ENCODE measurements around the gene DMGDH. TPM values are rescaled to one million over a fixed set of nuclear protein-coding genes. Genes with fewer than 3 reads are reported as not detected.
A peak's percentile ranks its signal among the peaks of the same experiment; 100 is the strongest.

The DMGDH gene
- total RNA-seq, 2 experiments from 2014 or later: 0.45 to 1.3 TPM

DNA sequence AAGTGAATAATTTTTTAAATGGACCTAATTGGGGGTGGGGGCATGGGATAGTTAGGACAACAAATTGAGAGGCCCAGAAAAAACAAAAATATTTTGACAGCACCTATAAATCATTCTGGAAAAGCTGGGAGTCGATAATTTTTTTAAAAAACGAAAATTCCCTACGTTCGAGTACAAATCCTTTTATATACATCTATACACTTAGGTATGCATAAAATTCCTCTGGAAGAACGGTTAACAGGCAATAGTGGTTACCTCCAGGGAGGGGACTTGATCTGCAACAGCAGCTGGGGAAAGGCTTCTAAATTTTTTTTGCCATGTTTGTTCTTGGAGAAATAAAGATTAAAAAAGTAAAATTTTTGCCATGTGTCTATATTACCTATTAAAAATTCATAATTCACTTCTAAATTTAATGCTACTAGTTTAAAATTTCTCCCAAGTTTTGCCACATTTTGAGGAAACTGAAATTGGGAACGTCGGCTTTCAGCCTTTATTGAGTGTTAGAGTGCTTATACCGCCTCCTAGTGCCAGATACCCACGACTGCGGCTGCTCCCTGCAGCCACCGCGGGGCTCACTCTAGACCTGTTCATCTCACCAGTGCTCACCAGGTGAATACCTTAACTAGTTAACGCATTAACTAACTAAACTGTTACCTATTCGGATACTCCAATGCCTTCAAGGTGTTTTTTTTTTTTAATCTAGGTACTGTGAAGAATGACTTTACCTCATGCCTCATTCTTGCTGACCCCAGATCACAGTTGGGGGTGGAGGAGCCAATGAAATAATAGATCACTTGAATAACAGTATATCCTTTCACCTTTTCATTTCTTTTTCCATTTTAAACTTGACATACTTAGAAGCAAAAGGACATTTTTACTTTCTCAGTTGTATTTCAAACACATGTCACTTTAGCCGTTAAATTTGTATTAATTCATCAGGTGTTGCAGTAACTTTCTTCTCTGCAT is 40.3 kb upstream of the DMGDH start:
- intact Hi-C loops (cut with micrococcal nuclease): loop anchor here (5.0 kb wide), 1 partner anchor 88 kb away; no protein-coding TSS in a partner anchor
- no peaks in the 10 kb centered on the region for H3K36me3 Mint-ChIP-seq (ENCODE audit: low read depth)
- DNase-seq (peak; percentile 68), ATAC-seq (peak; percentile 75)
- no peaks in the 10 kb centered on the region for H3K9me3 Mint-ChIP-seq
- no peak overlapping the region for H3K27ac Mint-ChIP-seq
- ChIA-PET CTCF (interaction anchor here (0.6 to 5.7 kb wide), 8 partner anchors 15 to 134 kb away, joined by 3 to 100 read pairs (median 3); no protein-coding TSS in a partner anchor), POLR2A (no interaction called here)
- TF ChIP-seq, protein P1, sequence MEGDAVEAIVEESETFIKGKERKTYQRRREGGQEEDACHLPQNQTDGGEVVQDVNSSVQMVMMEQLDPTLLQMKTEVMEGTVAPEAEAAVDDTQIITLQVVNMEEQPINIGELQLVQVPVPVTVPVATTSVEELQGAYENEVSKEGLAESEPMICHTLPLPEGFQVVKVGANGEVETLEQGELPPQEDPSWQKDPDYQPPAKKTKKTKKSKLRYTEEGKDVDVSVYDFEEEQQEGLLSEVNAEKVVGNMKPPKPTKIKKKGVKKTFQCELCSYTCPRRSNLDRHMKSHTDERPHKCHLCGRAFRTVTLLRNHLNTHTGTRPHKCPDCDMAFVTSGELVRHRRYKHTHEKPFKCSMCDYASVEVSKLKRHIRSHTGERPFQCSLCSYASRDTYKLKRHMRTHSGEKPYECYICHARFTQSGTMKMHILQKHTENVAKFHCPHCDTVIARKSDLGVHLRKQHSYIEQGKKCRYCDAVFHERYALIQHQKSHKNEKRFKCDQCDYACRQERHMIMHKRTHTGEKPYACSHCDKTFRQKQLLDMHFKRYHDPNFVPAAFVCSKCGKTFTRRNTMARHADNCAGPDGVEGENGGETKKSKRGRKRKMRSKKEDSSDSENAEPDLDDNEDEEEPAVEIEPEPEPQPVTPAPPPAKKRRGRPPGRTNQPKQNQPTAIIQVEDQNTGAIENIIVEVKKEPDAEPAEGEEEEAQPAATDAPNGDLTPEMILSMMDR (IDR thresholded peaks at IDR 0.05): peak; percentile 85
- H3K27me3 Mint-ChIP-seq: peaks cover 36% of the 10 kb centered on the region
- H3K4me1 Mint-ChIP-seq (ENCODE audit: low read depth): no peaks in the 10 kb centered on the region
- no peak overlapping the region for H3K4me3 Mint-ChIP-seq

DNA sequence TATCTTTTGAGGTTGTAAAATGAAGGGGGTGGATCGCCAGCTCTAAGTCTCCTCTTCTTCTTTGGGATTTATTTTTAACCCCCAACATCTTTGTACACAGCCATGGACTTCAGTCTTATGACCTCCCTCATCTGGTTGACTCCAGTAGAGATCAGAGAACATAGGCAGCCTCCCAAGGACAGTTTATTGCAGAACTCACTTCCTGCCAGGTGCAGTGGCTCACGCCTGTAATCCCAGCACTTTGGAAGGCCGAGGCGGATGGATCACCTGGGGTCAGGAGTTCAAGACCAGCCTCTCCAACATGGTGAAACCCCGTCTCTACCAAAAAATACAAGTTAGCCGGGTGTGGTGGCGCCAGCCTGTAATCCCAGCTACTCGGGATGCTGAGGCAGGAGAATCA is 39.3 kb upstream of the DMGDH start:
- intact Hi-C loops (cut with micrococcal nuclease): loop anchor here (5.0 kb wide), 1 partner anchor 86 kb away; no protein-coding TSS in a partner anchor

DNA sequence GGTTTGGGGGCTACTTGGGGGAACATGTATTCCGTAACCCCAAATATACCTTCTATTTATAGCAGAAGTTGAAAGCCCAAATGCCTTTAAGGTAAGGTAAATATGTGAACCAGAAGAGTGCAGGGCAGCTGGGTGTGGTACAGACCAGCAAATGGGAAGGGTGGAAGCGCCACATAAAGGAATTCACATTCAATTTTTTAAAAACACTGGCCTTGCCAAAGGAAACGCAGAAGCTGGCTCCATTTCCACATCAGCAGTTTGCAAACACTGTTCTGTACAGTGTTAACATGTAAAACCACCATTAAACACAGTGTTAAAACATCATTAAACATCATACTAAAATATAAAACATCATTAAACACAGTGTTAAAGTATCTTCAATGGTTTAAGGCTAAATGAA is 38.6 kb upstream of the DMGDH start:
- H3K4me3 Mint-ChIP-seq: no peak overlapping the region
- intact Hi-C loops (cut with micrococcal nuclease): loop anchor here (5.0 kb wide), 1 partner anchor 86 kb away; no protein-coding TSS in a partner anchor
- TF ChIP-seq, protein P1 (IDR thresholded peaks at IDR 0.05): no peak
- H3K27ac Mint-ChIP-seq: no peak overlapping the region
- no peak for ATAC-seq
- ChIA-PET POLR2A (no interaction called here), CTCF (interaction anchor here (1.2 to 5.7 kb wide), 3 partner anchors 9 to 85 kb away, joined by 3 to 100 read pairs (median 12); no protein-coding TSS in a partner anchor)
- no peaks in the 10 kb centered on the region for H3K9me3 Mint-ChIP-seq
- no peak for DNase-seq
- H3K4me1 Mint-ChIP-seq (ENCODE audit: low read depth): no peaks in the 10 kb centered on the region
- H3K36me3 Mint-ChIP-seq (ENCODE audit: low read depth): no peaks in the 10 kb centered on the region
- H3K27me3 Mint-ChIP-seq: peaks cover 37% of the 10 kb centered on the region

More for the DNA sequence above, 39.3 kb upstream of the DMGDH start:
- H3K9me3 Mint-ChIP-seq: no peaks in the 10 kb centered on the region
- H3K36me3 Mint-ChIP-seq (ENCODE audit: low read depth): no peaks in the 10 kb centered on the region
- DNase-seq: no peak
- no peak for ATAC-seq
- H3K27me3 Mint-ChIP-seq: peaks cover 38% of the 10 kb centered on the region
- H3K4me1 Mint-ChIP-seq (ENCODE audit: low read depth): no peaks in the 10 kb centered on the region
- no peak overlapping the region for H3K27ac Mint-ChIP-seq
- TF ChIP-seq, protein P1 (IDR thresholded peaks at IDR 0.05): no peak
- no peak overlapping the region for H3K4me3 Mint-ChIP-seq
- CTCF ChIA-PET: interaction anchor here (0.6 to 5.7 kb wide), 7 partner anchors 14 to 133 kb away, joined by 3 to 100 read pairs (median 3); no protein-coding TSS in a partner anchor
- POLR2A ChIA-PET: no interaction called here

DNA sequence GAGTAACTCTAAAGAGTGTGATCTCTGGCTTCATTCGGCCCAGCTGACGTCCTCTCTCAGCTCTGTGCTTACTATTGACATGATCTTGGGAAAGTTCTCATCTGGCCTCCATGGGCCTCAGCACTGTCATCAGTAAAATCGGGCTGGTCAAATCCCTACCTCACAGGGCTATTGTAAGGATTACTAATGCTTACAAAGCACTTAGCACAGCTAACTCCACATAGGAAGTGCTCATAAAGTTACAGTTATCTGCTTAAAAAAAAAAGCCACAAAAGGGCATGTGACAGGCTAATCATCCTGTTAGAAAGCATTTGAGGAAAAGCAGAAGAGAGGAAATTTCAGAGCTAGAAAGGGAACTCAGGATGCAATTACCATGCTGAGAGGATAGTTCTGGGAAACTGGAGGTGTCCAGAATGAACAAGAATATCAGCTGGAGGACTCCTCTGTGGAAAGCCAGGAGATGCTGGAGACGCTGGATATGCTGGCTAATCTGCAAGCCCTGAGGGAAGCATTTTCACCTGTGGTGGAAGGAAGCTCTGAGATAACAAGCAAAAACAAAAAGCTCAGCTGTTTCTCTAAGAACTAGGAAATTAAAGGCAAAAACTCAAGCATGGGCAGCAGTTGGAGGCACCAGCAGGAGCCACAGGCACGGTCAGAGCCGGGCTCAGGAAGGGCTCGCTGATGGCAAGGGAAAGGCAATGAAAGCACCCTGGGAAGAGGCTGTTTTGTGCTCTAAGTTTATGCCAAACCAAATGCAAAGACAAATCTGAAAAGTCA is 37.7 kb upstream of the DMGDH start:
- no peaks in the 10 kb centered on the region for H3K4me1 Mint-ChIP-seq (ENCODE audit: low read depth)
- H3K9me3 Mint-ChIP-seq: no peaks in the 10 kb centered on the region
- ChIA-PET CTCF (interaction anchor here (1.2 to 5.7 kb wide), 5 partner anchors 10 to 85 kb away, joined by 3 to 100 read pairs (median 12); no protein-coding TSS in a partner anchor), POLR2A (no interaction called here)
- H3K27ac Mint-ChIP-seq: no peak overlapping the region
- TF ChIP-seq, protein P1 (IDR thresholded peaks at IDR 0.05): no peak
- H3K27me3 Mint-ChIP-seq: peaks cover 29% of the 10 kb centered on the region
- H3K36me3 Mint-ChIP-seq (ENCODE audit: low read depth): no peaks in the 10 kb centered on the region
- ATAC-seq (no peak), DNase-seq (no peak)
- no peak overlapping the region for H3K4me3 Mint-ChIP-seq
- intact Hi-C loops (cut with micrococcal nuclease): loop anchor here (5.0 kb wide), 1 partner anchor 85 kb away; no protein-coding TSS in a partner anchor

All from activated CD8-positive, alpha-beta T cell treated with anti-CD3 and anti-CD28 coated beads for 36 hours (primary cell).